GM12872 (cell line): ENCODE data around the gene DSCAM.

ENCODE experiments used
- TF ChIP-seq, protein P1 (sequence below): IDR thresholded peaks from 3 replicates; pipeline ENCODE4 v1.5.1; 2011; ENCODE audit warnings: low read depth, mild to moderate bottlenecking, low read length, moderate library complexity; ENCODE audit not compliant: insufficient read depth

Gene DSCAM

GRCh38 chr21:40689217-40689616, 157.7 kb downstream of the DSCAM start:
- TF ChIP-seq, protein P1, sequence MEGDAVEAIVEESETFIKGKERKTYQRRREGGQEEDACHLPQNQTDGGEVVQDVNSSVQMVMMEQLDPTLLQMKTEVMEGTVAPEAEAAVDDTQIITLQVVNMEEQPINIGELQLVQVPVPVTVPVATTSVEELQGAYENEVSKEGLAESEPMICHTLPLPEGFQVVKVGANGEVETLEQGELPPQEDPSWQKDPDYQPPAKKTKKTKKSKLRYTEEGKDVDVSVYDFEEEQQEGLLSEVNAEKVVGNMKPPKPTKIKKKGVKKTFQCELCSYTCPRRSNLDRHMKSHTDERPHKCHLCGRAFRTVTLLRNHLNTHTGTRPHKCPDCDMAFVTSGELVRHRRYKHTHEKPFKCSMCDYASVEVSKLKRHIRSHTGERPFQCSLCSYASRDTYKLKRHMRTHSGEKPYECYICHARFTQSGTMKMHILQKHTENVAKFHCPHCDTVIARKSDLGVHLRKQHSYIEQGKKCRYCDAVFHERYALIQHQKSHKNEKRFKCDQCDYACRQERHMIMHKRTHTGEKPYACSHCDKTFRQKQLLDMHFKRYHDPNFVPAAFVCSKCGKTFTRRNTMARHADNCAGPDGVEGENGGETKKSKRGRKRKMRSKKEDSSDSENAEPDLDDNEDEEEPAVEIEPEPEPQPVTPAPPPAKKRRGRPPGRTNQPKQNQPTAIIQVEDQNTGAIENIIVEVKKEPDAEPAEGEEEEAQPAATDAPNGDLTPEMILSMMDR: no peak

DNA sequence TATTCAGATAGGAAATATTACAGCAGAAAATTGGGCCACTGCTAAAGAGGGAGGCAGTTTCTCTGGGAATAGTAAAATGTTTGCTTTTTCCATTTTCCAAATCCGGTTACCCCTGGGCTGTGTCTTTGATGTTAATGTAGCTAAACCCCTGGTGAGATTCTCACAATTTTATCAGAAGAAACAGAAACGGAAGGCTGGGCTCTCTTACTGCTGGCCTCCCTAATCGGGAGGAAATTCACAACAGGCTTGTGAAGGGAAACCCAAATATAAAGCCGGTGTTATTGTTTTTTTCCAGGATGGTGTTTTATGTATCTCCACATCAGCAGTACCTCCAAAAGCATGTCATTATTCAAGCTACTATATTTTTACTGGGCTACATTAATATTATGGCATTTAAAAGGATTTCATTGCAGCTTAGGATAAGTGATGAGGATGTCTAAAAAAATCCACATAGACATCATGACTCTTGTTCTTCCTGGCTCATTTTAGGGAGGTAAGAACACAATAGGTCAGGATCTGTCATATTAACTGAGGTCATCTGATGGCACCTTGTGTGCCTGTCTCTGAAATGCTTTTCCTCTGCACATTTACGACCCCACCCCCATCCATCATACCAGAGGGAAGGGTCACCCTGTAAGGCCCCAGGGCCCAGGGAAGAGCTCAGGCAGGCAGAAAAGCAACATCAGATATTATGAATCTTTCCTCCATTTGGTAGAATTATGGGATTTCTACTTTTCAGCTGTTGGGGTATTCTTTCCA, 158.7 kb downstream of the DSCAM start:
- TF ChIP-seq, protein P1: no peak

DNA sequence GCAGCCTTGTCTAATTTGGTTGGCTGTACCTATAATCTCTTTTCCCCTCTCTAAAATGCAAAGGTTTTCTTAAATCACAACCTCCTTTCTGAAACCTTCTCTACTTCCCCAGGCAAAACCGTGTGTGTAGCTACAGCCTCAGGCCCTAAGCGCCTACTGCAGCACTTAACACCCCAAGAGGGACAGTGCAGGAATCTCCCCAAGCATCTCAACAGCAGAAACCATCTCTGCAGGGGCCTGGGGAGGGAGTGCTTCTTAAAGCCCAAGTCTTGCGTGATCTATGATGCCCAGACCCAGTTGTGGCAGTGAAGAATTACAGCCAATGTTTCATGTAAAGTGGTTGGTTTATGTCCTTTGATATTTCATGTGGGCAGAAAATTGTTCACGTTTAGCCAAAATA, 159.3 kb downstream of the DSCAM start:
- TF ChIP-seq, protein P1: no peak

DNA sequence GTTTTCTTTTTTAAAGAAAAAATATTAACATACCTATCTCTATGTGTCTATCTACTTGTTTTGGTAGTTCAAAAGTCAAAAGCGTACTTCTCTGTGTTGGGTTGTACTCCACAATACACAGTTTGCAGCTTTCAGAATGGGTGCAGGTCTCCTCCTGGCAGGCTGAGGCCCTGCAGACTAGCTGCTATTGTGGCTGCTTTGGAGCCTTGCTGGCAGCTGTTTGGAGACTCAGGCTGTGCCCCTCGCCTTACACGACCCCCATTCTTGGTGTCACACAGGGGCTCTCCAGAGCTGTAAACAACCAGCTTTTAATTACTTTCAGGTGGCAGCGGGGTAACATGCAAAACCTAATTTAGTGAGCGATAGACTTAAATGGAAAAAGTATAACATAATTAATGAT, 160.4 kb downstream of the DSCAM start:
- TF ChIP-seq, protein P1: no peak

DNA sequence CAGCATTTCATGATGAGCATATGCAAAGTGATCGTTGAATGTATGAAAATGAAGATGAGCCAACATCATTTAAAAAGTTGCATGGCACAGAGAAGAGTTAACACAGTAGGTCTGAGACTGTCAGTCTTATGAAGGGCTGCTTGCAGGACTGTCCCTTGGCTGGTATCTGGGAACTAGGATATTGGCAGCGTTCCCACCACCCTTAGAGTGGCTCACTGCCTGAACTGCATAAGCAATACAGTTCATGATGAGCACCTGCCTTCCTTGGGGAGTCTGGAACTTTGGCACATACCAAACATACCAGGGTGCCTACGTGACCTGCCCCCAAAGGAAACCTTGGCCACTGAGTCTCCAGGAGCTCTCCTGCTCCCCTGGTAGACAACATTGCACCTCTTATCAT, 161.8 kb downstream of the DSCAM start:
- TF ChIP-seq, protein P1: no peak

DNA sequence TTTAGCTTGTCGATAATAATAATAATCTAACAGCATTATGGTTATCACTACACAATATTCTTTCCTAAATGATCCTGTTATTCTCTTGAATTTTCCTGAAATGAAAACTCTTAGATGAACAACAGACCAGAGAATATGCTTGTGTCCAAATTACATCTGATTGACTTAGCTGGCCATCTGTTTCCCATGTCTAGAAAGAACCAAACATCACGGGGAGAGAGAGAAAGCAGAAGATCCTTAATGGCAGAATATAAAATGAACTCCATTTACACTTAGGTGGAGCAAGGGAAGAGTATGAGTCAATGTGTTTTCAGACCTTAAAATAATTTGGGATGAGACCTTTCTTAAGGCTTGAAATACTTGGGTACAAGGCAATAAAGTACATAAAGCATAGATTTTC, 162.2 kb downstream of the DSCAM start:
- TF ChIP-seq, protein P1: no peak

- TF ChIP-seq, protein P1: no peak
Observed at GRCh38 chr21:40683349-40683748, 163.6 kb downstream of the DSCAM start.
